ENCODE data around the gene TRDN.

The TRDN gene

DNA sequence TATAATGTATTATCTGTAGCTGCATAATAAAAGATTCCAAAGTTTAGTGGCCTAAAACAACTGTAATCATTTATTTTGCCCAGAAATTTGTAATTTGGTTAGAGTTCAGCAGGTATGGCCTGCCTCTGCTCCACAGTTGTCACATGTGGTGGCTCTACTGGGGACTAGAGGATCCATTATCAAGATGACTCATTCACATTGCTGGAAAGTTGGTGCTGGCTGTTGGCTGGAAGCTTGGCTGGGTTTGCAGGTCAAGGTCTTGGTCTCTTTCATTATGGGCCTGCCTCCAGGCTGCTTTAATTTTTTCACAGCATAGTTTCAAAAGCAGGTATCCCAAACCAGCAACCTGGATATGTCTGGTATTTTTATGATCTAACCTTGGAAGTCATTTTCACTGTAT is 17.6 kb downstream of the TRDN start:
- ChIA-PET CTCF (no interaction called here), POLR2A (no interaction called here)
- no peak overlapping the region for H3K4me3 ChIP-seq (ENCODE audit: low read depth, low read length)
- no peaks in the 10 kb centered on the region for H3K4me1 ChIP-seq (ENCODE audit: control insufficient read depth, insufficient read depth, low read length)
- H3K9me3 ChIP-seq (ENCODE audit: control insufficient read depth, insufficient read depth, low read depth, low read length) = no peaks in the 10 kb centered on the region
- TF ChIP-seq, protein P1, sequence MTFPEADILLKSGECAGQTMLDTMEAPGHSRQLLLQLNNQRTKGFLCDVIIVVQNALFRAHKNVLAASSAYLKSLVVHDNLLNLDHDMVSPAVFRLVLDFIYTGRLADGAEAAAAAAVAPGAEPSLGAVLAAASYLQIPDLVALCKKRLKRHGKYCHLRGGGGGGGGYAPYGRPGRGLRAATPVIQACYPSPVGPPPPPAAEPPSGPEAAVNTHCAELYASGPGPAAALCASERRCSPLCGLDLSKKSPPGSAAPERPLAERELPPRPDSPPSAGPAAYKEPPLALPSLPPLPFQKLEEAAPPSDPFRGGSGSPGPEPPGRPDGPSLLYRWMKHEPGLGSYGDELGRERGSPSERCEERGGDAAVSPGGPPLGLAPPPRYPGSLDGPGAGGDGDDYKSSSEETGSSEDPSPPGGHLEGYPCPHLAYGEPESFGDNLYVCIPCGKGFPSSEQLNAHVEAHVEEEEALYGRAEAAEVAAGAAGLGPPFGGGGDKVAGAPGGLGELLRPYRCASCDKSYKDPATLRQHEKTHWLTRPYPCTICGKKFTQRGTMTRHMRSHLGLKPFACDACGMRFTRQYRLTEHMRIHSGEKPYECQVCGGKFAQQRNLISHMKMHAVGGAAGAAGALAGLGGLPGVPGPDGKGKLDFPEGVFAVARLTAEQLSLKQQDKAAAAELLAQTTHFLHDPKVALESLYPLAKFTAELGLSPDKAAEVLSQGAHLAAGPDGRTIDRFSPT (tag by site-specific recombination; IDR thresholded peaks at IDR 0.05) = no peak
- TF ChIP-seq, protein P2, sequence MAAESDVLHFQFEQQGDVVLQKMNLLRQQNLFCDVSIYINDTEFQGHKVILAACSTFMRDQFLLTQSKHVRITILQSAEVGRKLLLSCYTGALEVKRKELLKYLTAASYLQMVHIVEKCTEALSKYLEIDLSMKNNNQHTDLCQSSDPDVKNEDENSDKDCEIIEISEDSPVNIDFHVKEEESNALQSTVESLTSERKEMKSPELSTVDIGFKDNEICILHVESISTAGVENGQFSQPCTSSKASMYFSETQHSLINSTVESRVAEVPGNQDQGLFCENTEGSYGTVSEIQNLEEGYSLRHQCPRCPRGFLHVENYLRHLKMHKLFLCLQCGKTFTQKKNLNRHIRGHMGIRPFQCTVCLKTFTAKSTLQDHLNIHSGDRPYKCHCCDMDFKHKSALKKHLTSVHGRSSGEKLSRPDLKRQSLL (tag by site-specific recombination; IDR thresholded peaks at IDR 0.05) = no peak
- no peak for TF ChIP-seq BCL11B (tag by site-specific recombination; IDR thresholded peaks at IDR 0.05; ENCODE audit: low read depth)
- TF ChIP-seq, protein P3, sequence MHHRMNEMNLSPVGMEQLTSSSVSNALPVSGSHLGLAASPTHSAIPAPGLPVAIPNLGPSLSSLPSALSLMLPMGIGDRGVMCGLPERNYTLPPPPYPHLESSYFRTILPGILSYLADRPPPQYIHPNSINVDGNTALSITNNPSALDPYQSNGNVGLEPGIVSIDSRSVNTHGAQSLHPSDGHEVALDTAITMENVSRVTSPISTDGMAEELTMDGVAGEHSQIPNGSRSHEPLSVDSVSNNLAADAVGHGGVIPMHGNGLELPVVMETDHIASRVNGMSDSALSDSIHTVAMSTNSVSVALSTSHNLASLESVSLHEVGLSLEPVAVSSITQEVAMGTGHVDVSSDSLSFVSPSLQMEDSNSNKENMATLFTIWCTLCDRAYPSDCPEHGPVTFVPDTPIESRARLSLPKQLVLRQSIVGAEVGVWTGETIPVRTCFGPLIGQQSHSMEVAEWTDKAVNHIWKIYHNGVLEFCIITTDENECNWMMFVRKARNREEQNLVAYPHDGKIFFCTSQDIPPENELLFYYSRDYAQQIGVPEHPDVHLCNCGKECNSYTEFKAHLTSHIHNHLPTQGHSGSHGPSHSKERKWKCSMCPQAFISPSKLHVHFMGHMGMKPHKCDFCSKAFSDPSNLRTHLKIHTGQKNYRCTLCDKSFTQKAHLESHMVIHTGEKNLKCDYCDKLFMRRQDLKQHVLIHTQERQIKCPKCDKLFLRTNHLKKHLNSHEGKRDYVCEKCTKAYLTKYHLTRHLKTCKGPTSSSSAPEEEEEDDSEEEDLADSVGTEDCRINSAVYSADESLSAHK (tag by site-specific recombination; IDR thresholded peaks at IDR 0.05) = no peak
- no peak for TF ChIP-seq ZNF19 (tag by site-specific recombination; IDR thresholded peaks at IDR 0.05; ENCODE audit: low read depth)
- TF ChIP-seq ZNF510 (tag by site-specific recombination; IDR thresholded peaks at IDR 0.05; ENCODE audit: insufficient replicate concordance) = no peak
- TF ChIP-seq, protein P4, sequence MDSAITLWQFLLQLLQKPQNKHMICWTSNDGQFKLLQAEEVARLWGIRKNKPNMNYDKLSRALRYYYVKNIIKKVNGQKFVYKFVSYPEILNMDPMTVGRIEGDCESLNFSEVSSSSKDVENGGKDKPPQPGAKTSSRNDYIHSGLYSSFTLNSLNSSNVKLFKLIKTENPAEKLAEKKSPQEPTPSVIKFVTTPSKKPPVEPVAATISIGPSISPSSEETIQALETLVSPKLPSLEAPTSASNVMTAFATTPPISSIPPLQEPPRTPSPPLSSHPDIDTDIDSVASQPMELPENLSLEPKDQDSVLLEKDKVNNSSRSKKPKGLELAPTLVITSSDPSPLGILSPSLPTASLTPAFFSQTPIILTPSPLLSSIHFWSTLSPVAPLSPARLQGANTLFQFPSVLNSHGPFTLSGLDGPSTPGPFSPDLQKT (IDR thresholded peaks at IDR 0.05; ENCODE audit: borderline replicate concordance, low read depth, low read length) = no peak
- no peak for TF ChIP-seq ZNF292 (tag by site-specific recombination; IDR thresholded peaks at IDR 0.05; ENCODE audit: borderline replicate concordance, low read depth)
- no peak for TF ChIP-seq ZNF670 (tag by site-specific recombination; IDR thresholded peaks at IDR 0.05; ENCODE audit: low read depth)
- no peak for TF ChIP-seq ZNF274 (IDR thresholded peaks at IDR 0.05; ENCODE audit: low read length)
- TF ChIP-seq ZNF274 (tag by site-specific recombination; IDR thresholded peaks at IDR 0.05; ENCODE audit: borderline replicate concordance) = no peak
- TF ChIP-seq, protein P5, sequence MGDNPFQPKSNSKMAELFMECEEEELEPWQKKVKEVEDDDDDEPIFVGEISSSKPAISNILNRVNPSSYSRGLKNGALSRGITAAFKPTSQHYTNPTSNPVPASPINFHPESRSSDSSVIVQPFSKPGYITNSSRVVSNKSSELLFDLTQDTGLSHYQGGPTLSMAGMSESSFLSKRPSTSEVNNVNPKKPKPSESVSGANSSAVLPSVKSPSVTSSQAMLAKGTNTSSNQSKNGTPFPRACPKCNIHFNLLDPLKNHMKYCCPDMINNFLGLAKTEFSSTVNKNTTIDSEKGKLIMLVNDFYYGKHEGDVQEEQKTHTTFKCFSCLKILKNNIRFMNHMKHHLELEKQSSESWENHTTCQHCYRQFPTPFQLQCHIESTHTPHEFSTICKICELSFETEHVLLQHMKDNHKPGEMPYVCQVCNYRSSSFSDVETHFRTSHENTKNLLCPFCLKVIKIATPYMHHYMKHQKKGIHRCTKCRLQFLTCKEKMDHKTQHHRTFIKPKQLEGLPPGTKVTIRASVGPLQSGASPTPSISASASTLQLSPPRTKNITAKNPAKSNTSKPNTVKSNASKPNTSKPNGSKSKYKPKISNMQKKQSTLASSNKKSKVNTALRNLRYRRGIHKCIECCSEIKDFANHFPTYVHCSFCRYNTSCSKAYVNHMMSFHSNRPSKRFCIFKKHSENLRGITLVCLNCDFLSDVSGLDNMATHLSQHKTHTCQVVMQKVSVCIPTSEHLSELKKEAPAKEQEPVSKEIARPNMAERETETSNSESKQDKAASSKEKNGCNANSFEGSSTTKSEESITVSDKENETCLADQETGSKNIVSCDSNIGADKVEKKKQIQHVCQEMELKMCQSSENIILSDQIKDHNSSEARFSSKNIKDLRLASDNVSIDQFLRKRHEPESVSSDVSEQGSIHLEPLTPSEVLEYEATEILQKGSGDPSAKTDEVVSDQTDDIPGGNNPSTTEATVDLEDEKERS (tag by site-specific recombination; IDR thresholded peaks at IDR 0.05) = no peak
- TF ChIP-seq ZNF514 (tag by site-specific recombination; IDR thresholded peaks at IDR 0.05) = no peak
- no peak for TF ChIP-seq ZNF843 (tag by site-specific recombination; IDR thresholded peaks at IDR 0.05)
- no peak for TF ChIP-seq ZNF391 (tag by site-specific recombination; IDR thresholded peaks at IDR 0.05; ENCODE audit: borderline replicate concordance, low read depth)
- no peak overlapping the region for H3K27ac ChIP-seq (ENCODE audit: extremely low read depth, low read depth, low read length)
- no peaks in the 10 kb centered on the region for H3K36me3 ChIP-seq (ENCODE audit: control insufficient read depth in 2 of 2, insufficient read depth in 1 of 2, low read length in 2 of 2)

DNA sequence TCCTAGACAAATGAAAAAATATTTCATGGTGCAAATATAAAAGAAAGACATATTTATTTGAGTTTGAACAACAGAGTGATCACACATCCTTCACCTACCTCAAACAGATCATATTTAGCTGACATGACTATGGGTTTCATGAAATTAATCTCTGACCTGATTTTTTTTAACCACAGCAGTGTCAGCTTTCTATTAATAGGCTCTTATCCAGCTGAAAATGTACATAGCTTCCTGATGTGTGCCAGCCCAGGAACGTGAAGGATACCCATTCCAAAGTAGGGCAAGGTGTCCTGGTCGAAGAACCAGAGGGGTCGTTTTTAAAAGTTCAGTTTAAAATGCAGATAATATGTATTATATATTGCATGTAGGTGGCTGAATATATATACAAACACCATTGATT is 19.8 kb downstream of the TRDN start:
- ChIA-PET CTCF (no interaction called here), POLR2A (no interaction called here)
- TF ChIP-seq, protein P6, sequence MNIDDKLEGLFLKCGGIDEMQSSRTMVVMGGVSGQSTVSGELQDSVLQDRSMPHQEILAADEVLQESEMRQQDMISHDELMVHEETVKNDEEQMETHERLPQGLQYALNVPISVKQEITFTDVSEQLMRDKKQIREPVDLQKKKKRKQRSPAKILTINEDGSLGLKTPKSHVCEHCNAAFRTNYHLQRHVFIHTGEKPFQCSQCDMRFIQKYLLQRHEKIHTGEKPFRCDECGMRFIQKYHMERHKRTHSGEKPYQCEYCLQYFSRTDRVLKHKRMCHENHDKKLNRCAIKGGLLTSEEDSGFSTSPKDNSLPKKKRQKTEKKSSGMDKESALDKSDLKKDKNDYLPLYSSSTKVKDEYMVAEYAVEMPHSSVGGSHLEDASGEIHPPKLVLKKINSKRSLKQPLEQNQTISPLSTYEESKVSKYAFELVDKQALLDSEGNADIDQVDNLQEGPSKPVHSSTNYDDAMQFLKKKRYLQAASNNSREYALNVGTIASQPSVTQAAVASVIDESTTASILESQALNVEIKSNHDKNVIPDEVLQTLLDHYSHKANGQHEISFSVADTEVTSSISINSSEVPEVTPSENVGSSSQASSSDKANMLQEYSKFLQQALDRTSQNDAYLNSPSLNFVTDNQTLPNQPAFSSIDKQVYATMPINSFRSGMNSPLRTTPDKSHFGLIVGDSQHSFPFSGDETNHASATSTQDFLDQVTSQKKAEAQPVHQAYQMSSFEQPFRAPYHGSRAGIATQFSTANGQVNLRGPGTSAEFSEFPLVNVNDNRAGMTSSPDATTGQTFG (tag by site-specific recombination; IDR thresholded peaks at IDR 0.05; ENCODE audit: borderline replicate concordance) = no peak
- no peak for TF ChIP-seq KLF10 (tag by site-specific recombination; IDR thresholded peaks at IDR 0.05)
- no peaks in the 10 kb centered on the region for H3K9me3 ChIP-seq (ENCODE audit: control insufficient read depth, insufficient read depth, low read depth, low read length)
- H3K4me3 ChIP-seq (ENCODE audit: low read depth, low read length) = no peak overlapping the region
- no peaks in the 10 kb centered on the region for H3K4me1 ChIP-seq (ENCODE audit: control insufficient read depth, insufficient read depth, low read length)
- no peak overlapping the region for H3K27ac ChIP-seq (ENCODE audit: extremely low read depth, low read depth, low read length)
- H3K36me3 ChIP-seq (ENCODE audit: control insufficient read depth in 2 of 2, insufficient read depth in 1 of 2, low read length in 2 of 2) = no peaks in the 10 kb centered on the region

Measured in HEK293 (cell line).